Keratinocyte (primary cell): ENCODE data around the gene CLDND2.

Experiments used
- CTCF ChIP-seq, 3 experiments: IDR thresholded peaks in 1 of 3; conservative IDR thresholded peaks in 1 of 3; optimal IDR thresholded peaks in 1 of 3; 2 replicates in 2 of 3; 3 replicates in 1 of 3; pipeline versions ENCODE3 to v1.5.1; 2011; ENCODE audit warnings: low read length in 3 of 3, mild to moderate bottlenecking in 3 of 3, moderate library complexity in 2 of 3, control low read depth in 1 of 3, inconsistent platforms in 1 of 3; ENCODE audit not compliant: insufficient read depth in 2 of 3; ENCODE audit errors: extremely low read depth in 1 of 3
- EZH2 ChIP-seq: IDR thresholded peaks from one replicate; pipeline ENCODE4 v1.6.1; 2012; ENCODE audit warnings: inconsistent platforms, mild to moderate bottlenecking, low read length, moderate library complexity

GRCh38 chr19:51357952-51358351, 10.9 kb downstream of the CLDND2 start:
- TF ChIP-seq CTCF (optimal IDR thresholded peaks at IDR 0.05 in 1 of 3, IDR thresholded peaks at IDR 0.05 in 1 of 3, conservative IDR thresholded peaks at IDR 0.05 in 1 of 3; ENCODE audit: extremely low read depth in 1 of 3, insufficient read depth in 2 of 3, low read length in 3 of 3) (no peak), EZH2 (no peak)
